SKM-1 treated with dmso at 0.1 percent for 144 hours (cell line): ENCODE results near the gene OR51B2.
"Not testable (repeated sequence)": the region's sequence is repeated elsewhere in the genome, so short reads cannot be mapped to it uniquely, and the experiment has no call there.

Source experiments
- DNase-seq: peaks from one replicate; lab custom pipeline; 2025; ENCODE audit not compliant: unreplicated experiment; lab: John Stamatoyannopoulos, UW

OR51B2 gene

GRCh38 chr11:5324197-5324596, at the start of gene OR51B2:
OR51B2 (minus strand) TSS chr11:5324297; CDS start chr11:5324297, 0 bp downstream.
- DNase-seq: no peak

DNA sequence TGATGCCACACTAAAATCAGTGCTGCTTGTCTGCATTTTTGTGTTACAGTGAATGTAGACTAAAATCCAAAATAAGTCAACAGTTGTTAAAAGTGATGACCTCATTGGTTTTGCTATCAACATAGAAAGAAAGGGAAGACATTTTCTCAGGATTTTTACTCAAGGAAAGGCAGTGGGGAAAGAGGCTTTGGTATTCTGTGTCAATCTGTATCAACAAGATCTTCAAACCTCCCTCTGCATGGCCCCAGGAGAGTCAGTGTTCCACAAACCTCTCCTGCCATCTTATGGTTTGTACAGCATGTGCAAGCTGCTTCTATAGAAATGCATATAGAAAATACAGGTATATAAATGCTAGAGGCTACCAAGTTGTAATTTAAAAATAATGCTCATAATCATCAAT, 45.7 kb upstream of the OR51B2 start:
- DNase-seq: peak; percentile 5

GRCh38 chr11:5368502-5369043, 44.5 kb upstream of the OR51B2 start:
- no peak for DNase-seq

DNA sequence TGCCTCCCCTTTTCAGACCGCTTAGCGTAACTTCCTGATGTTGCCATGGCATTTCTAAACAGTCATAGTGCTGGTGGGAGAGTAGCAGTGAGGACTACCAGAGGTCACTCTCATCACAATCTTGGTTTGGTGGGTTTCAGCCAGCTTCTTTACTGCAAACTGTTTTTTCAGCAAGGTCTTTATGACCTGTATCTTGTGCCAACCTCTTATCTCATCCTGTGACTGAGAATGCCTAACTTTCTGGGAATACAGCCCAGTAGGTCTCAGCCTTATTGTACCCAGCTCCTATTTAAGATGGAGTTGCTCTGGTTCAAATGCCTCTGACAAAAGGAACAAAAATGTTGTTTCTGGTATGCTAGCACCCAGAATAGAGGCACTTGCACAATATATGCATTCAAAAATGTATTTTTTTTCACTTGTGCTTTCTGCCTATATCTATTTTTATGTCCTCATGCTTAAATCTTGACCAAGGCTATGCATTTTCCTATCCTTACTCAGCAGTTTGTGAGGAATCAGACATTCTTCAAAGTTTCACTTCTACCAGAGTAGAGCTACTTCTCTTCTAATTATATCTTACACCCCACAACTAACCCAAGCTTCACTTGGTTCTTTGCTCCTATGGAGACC, 43.5 kb upstream of the OR51B2 start:
- DNase-seq: no peak

GRCh38 chr11:5366856-5367255, 42.8 kb upstream of the OR51B2 start:
- DNase-seq: no peak

GRCh38 chr11:5366365-5366764, 42.3 kb upstream of the OR51B2 start:
- not testable (repeated sequence) for DNase-seq

DNA sequence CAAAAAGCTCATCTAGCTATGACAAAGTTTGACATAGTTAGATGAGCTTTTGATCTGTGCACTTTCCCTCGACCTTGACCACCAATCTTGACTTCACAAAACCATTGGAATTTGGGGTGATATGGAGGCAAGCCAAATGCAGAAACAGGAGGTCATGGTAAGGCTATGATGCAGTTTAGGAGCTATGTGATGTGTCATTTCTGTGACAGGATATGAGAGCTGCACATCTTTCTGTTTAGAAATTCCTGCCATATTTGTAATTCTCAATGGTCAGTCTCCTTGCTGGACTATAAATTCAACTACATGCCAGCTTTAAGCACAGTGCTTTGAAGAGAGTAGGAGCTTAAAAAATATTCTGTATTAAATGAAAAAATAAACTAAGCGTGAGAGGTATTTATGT, 40.1 kb upstream of the OR51B2 start:
- no peak for DNase-seq

DNA sequence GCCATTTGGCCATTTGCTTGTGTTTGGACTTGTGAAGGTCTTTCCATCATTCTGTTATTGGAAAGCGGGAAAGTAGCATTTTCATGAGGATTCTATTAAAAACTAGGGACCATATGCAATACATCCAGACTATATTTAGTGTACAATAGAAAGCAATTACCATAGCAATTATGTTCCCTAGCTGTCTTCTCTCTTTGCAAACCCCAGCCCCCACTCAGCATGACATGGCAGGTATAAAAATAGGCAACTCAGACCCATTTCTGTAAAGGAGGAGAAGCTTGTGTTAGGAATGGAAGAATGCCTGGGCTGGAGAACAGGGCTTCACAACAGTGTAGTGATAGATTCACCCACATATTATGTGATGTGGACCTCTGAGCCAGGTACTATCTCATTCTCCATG, 39.6 kb upstream of the OR51B2 start:
- no peak for DNase-seq

DNA sequence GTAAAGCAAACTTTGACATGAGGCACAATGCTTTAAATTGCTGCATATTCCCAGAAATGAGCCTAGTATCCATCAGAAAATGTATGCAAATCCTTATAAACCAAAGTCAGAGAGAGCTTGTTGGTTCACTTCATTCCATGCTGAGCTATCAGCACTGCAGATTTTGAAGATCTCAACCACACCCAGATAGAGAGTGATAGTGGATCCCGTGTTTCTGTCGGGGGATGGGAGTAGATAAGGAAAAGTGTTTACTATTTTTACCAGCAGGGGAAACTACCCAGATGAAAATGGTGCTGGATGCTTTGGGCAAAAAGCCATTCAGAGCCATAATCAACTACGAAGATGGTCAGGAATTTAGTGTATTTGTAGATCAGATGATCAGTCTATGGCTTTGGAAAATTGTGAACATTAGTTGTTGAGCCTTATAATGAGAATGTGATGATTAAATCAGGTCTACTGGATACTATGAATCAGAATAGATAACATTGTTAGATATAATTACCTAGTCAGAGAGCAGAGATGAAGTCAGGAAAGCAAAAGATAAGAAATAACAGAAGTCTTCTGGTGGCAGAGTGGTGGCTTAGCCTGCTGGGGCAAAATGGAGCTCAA, 38.0 kb upstream of the OR51B2 start:
- no peak for DNase-seq

GRCh38 chr11:5356031-5356430, 31.9 kb upstream of the OR51B2 start:
- not testable (repeated sequence) for DNase-seq

DNA sequence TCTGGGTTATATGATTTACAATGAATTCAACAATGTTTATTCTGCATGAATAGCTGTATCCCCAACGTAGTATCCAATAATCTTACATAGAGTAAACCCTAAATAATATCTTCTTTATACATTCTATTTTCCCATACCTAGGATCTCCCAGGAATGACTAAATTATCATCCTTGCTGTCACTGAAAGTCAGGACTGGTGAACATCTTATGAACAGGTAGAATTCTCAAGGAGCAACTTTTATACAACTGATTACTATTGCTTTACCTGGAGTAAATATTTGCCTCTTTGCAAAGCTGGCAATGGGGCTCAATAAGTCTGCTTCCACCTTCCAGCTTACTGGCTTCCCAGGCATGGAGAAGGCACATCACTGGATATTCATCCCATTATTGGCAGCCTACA, 27.1 kb upstream of the OR51B2 start, which contains the start of gene OR51B6:
Gene OR51B6 (plus strand): TSS at position 301 of the 400 bp plus-strand sequence. CDS start 0 bp downstream, at position 301.
- no peak for DNase-seq

GRCh38 chr11:5349550-5349949, 25.5 kb upstream of the OR51B2 start:
- no peak for DNase-seq

DNA sequence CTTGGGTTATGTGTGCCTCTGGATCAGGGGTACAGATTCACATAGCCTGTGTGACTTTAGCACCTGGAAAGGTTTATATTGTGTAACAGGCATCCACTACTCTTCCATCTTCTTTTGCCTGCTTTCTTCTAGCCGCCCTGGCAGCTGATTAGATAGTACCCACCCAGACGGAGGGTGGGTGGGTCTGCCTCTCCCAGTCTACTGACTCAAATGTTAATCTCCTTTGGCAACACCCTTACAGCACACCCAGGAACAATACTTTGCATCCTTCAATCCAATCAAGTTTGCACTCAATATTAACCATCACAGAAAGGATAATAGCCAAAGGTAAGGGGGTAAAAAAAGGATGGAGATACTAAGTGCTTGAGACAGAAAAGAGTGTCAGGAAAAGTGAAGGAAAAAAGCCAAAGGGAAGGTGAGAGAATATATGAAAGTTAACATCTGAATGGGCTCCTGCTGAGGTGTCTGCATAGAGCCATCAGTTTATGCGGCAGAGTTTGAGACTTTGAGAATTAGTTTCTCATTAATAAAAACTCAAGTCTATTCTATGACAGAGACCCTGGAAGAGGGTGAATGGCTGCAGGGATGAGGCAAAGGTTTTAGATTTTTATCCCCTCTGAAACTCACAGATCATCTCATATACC, 24.6 kb upstream of the OR51B2 start:
- DNase-seq: no peak

DNA sequence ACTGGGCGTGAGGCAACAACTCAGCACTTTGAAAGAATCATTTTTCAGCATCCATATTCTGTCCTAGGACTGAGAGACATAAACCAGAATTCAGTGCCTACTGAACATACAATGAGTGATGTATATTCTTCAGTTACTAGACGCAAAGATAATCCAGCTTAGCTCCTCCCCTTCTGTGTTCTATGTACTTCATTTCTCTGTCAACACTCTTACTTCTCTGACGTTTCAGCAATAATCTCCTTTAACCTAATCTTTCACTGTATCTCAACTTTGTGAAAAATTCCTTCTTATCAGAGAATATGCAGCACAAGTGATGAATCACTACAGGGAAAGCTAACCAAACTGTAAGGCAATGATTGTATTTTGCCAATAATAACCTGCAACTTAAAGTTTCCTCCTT, 21.7 kb upstream of the OR51B2 start:
- DNase-seq: no peak

DNA sequence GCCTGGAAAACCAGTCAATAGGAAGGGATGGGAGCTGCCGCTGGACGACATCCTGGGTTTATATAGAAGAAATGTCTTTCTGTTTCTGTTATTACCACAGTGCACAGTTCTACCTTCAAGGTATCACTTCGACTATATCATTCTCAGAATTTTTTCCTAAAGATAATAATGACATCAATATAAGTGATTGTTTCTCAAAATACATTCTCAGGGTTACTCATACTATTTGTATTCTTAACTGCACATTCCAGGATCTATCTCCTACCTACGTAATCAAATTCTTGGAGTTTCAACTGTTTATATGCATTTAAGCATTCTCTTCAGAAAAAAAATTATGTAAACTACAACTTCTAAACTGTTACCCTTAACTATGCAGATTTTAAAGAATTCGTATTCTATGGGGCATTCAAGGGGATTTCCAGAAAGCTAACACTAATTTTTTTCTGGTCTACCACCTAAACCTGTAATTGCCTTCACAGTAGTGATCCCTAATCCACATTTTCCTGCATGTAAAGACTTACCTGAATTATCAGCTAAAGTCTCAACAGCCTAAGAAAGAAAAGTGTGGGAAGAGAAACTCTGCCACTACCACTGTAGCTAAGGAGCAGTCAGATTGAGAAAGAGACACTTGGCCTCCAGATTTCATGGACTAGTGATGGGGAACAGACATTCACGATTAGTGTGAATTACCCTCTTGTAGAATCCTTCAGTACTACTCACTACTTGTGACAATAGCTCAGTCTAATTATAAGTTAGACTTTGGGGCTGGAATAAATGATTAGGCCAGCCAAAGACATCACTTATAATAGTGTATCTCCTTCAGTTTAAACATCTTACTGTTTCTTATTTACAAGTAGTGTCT, 19.6 kb upstream of the OR51B2 start, which contains the start of gene OR51B5:
Gene OR51B5 (minus strand): TSS at position 51 of the 862 bp plus-strand sequence. CDS start 0 bp downstream, at position 51.
- no peak for DNase-seq

GRCh38 chr11:5339771-5340322, 15.8 kb upstream of the OR51B2 start:
- no peak for DNase-seq

DNA sequence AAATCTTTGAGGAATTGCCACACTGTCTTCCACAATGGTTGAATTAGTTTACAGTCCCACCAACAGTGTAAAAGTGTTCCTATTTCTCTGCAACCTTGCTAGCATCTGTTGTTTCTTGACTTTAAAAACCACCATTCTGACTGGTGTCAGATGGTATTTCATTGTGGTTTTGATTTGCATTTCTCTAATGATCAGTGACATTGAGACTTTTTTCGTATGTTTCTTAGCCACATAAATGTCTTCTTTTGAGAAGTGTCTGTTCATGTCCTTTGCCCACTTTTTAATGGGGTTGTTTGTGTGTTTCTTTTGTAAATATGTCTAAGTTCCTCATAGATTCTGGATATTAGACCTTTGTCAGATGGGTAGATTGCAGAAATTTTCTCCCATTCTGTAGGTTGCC, 13.2 kb upstream of the OR51B2 start:
- DNase-seq: not testable (repeated sequence)

- no peak for DNase-seq
Observed at GRCh38 chr11:5336331-5336730, 12.2 kb upstream of the OR51B2 start.

DNA sequence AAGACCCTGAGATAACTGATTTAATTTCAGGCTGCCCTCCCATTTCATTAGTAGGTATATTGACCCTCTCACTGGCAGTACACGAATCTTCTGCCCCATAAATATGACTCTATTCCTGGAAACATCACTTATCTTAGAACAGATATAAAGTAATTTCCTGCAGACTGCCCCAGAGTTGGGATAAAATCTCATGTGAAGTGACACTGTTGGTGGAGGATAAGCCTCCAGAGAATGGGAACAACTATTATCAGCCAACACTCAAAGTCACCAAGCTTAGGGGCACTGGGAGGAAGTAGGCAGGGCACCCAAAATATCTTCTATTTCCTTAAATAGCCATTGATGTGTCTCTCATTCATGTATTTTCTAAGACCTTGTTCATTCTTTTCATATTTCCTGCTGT, 11.1 kb upstream of the OR51B2 start:
- DNase-seq: no peak

DNA sequence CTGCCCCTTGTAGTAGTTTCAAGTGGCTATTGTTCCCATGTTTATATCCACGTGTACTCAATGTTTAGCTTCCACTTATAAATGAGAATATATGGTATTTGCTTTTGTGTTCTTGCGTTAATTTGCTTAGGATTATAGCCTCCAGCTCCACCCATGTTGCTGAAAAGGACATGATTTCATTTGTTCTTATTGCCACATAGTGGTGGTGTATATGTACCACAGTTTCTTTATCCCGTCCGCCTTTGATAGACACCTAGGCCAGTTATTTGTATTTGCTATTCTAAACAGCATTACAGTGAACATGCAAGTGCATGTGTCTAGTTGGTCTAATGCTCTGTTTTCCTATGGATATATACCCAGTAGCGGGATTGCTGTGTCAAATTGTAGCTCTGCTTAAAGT, 6.8 kb downstream of the OR51B2 start:
- no peak for DNase-seq
